Measurements from ENCODE around the gene HIVEP3. TPM values are rescaled to one million over a fixed set of nuclear protein-coding genes. Genes with fewer than 3 reads are reported as not detected.

The HIVEP3 gene
- total and polyA plus RNA-seq, 2 experiments from 2014 or later, result 0.57 to 5.9 TPM

- DNase-seq (ENCODE audit: low spot score), result no peak
- Histone ChIP-seq H3K27ac (no peak overlapping the region), H3K4me1 (ENCODE audit: insufficient read depth) (no peaks in the 10 kb centered on the region), H3K27me3 (no peaks in the 10 kb centered on the region), H3K4me2 (no peak overlapping the region), H3K79me2 (no peaks in the 10 kb centered on the region), H3K9me3 (ENCODE audit: low read depth) (no peaks in the 10 kb centered on the region), H3K4me3 (no peak overlapping the region), H3K36me3 (replicated peaks; ENCODE audit: insufficient read depth, low read depth) (no peaks in the 10 kb centered on the region), H2AFZ (no peak overlapping the region), H4K20me1 (ENCODE audit: insufficient read depth, poor library complexity, severe bottlenecking) (no peaks in the 10 kb centered on the region), H3K9me2 (replicated peaks; ENCODE audit: insufficient read depth) (no peaks in the 10 kb centered on the region)
- WGBS (ENCODE audit: low lambda C conversion rate, missing lambda C conversion rate), result 97% methylated on average over 4 of the region's 4 CpGs
- TF ChIP-seq EZH2 (IDR thresholded peaks at IDR 0.05; ENCODE audit: borderline replicate concordance) (no peak), EZH2phosphoT487 (IDR thresholded peaks at IDR 0.05; ENCODE audit: low read depth, severe bottlenecking, unreplicated experiment) (no peak), CTCF (IDR thresholded peaks at IDR 0.05; ENCODE audit: poor library complexity) (no peak)
These were observed 280.4 kb downstream of the HIVEP3 start for GRCh38 chr1:41638086-41639024.

DNA sequence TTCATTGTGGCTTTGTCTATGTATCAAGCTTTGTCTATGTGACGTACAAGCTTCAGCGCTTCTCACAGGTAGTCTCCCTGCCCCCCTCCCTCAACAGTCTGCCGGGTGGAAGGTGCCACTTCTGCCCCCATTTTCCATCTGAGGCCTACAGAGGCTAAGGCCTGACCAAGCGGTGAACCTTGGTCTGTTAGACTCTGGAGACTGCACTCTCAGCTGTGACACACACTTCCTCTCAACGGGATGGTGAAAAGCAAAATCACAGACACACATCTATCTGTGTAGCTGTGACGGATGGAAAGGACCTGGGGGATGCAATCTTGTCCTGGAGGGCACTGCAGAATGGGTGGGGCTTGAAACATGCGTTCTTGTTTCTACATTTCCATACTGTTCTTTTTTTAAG lies 281.4 kb downstream of the HIVEP3 start:
- no peaks in the 10 kb centered on the region for H3K9me2 ChIP-seq (replicated peaks; ENCODE audit: insufficient read depth)
- no peaks in the 10 kb centered on the region for H3K27me3 ChIP-seq
- no peaks in the 10 kb centered on the region for H3K36me3 ChIP-seq (replicated peaks; ENCODE audit: insufficient read depth, low read depth)
- H3K79me2 ChIP-seq, result no peaks in the 10 kb centered on the region
- TF ChIP-seq CTCF (IDR thresholded peaks at IDR 0.05; ENCODE audit: poor library complexity) (no peak), EZH2phosphoT487 (IDR thresholded peaks at IDR 0.05; ENCODE audit: low read depth, severe bottlenecking, unreplicated experiment) (no peak), EZH2 (IDR thresholded peaks at IDR 0.05; ENCODE audit: borderline replicate concordance) (no peak)
- no peak overlapping the region for H3K4me3 ChIP-seq
- no peak for DNase-seq (ENCODE audit: low spot score)
- 88% methylated on average over 7 of the region's 7 CpGs for WGBS (ENCODE audit: low lambda C conversion rate, missing lambda C conversion rate)
- no peaks in the 10 kb centered on the region for H3K4me1 ChIP-seq (ENCODE audit: insufficient read depth)
- H3K4me2 ChIP-seq, result no peak overlapping the region
- H3K27ac ChIP-seq, result no peak overlapping the region
- no peak overlapping the region for H2AFZ ChIP-seq
- H3K9me3 ChIP-seq (ENCODE audit: low read depth), result no peaks in the 10 kb centered on the region
- no peaks in the 10 kb centered on the region for H4K20me1 ChIP-seq (ENCODE audit: insufficient read depth, poor library complexity, severe bottlenecking)

DNA sequence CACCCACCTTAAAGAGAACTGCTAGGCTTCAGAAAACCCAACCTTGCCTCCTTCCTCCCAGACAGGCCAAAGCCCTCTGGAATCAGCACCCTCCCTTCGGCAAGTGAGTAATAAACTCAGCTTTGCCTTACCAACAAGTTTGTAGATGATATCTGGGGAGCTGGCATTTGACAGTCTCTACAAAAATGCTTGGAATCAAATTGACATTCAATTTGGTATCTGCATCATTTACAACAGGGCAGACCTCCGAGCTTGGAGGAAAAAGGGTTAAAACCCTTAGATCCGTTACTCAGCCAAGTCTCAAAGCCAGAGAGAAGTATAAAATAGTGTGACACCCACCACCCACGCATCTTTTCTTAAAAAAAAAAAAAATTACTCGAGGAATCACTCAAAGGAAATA lies 285.0 kb downstream of the HIVEP3 start:
- Histone ChIP-seq H3K4me3 (no peak overlapping the region), H3K9me2 (replicated peaks; ENCODE audit: insufficient read depth) (no peaks in the 10 kb centered on the region), H3K27me3 (no peaks in the 10 kb centered on the region), H3K4me1 (ENCODE audit: insufficient read depth) (no peaks in the 10 kb centered on the region), H3K79me2 (no peaks in the 10 kb centered on the region), H3K9me3 (ENCODE audit: low read depth) (no peaks in the 10 kb centered on the region), H3K4me2 (no peak overlapping the region), H2AFZ (no peak overlapping the region), H3K27ac (no peak overlapping the region), H3K36me3 (replicated peaks; ENCODE audit: insufficient read depth, low read depth) (no peaks in the 10 kb centered on the region), H4K20me1 (ENCODE audit: insufficient read depth, poor library complexity, severe bottlenecking) (no peaks in the 10 kb centered on the region)
- TF ChIP-seq CTCF (IDR thresholded peaks at IDR 0.05; ENCODE audit: poor library complexity) (no peak), EZH2phosphoT487 (IDR thresholded peaks at IDR 0.05; ENCODE audit: low read depth, severe bottlenecking, unreplicated experiment) (no peak), EZH2 (IDR thresholded peaks at IDR 0.05; ENCODE audit: borderline replicate concordance) (no peak)
- no peak for DNase-seq (ENCODE audit: low spot score)
- 67% methylated on average over 5 of the region's 5 CpGs for WGBS (ENCODE audit: low lambda C conversion rate, missing lambda C conversion rate)
